Cardiac fibroblast (primary cell): Measurements from ENCODE around the gene TNFRSF25.
"Not testable (repeated sequence)": the region's sequence is repeated elsewhere in the genome, so short reads cannot be mapped to it uniquely, and the experiment has no call there.

ENCODE experiments used
- DNase-seq, 2 donors: peaks; one replicate each; pipeline versions ENCODE4 v3.0.0 to v3.0.0-alpha.2; 2010; ENCODE audit warnings: low read depth in 2 of 2
- H3K4me3 ChIP-seq, 2 donors: replicated peaks in 1 of 2; 1 replicate in 1 of 2; 2 replicates in 1 of 2; pipeline ENCODE4 v1.5.1; 2011; ENCODE audit warnings: low read depth in 2 of 2, low read length in 2 of 2, mild to moderate bottlenecking in 2 of 2, moderate library complexity in 1 of 2
- CTCF ChIP-seq: IDR thresholded peaks from one replicate; pipeline ENCODE4 v1.5.1; 2011; ENCODE audit warnings: low read depth, mild to moderate bottlenecking, low read length, inconsistent platforms

TNFRSF25 gene

GRCh38 chr1:6497215-6497866 lies 31.4 kb upstream of the TNFRSF25 start:
- H3K4me3 ChIP-seq, result peak overlapping the region; percentile 68 to 73
- peak; percentile 40 to 58 for DNase-seq
- no peak for TF ChIP-seq CTCF

- no peak for TF ChIP-seq CTCF
- H3K4me3 ChIP-seq, result peak overlapping the region; percentile 68 to 73
- DNase-seq, result no peak
These were observed 30.9 kb upstream of the TNFRSF25 start for GRCh38 chr1:6496890-6497214.

GRCh38 chr1:6496365-6496721 lies 30.4 kb upstream of the TNFRSF25 start:
- no peak for TF ChIP-seq CTCF
- H3K4me3 ChIP-seq, result peak overlapping the region; percentile 68 to 73
- no peak for DNase-seq

- DNase-seq, result no peak
- peak overlapping the region in 1 of 2 donors; percentile 73 for H3K4me3 ChIP-seq
- no peak for TF ChIP-seq CTCF
These were observed 29.8 kb upstream of the TNFRSF25 start for GRCh38 chr1:6495540-6496364.

GRCh38 chr1:6495041-6495441 lies 29.1 kb upstream of the TNFRSF25 start:
- H3K4me3 ChIP-seq, result no peak overlapping the region
- no peak for TF ChIP-seq CTCF
- no peak for DNase-seq

- DNase-seq, result no peak
- H3K4me3 ChIP-seq, result no peak overlapping the region
- no peak for TF ChIP-seq CTCF
These were observed 28.7 kb upstream of the TNFRSF25 start for GRCh38 chr1:6494627-6495026.

GRCh38 chr1:6493834-6494223 lies 27.9 kb upstream of the TNFRSF25 start:
- H3K4me3 ChIP-seq, DNase-seq: not testable (repeated sequence)
